Measurements from ENCODE around the gene F7. TPM values are rescaled to one million over a fixed set of nuclear protein-coding genes. Genes with fewer than 3 reads are reported as not detected.

The F7 gene
- total RNA-seq, 3 donors from 2014 or later (not counting 1 experiment from before 2014, with no cell fraction given), result 0.25 to 0.91 TPM; not detected in 1

GRCh38 chr13:113152984-113153809 is 47.6 kb downstream of the F7 start:
- Mint-ChIP-seq H3K27ac (peak overlapping the region; percentile 75 to 80), H3K4me1 (peaks cover 23 to 27% of the 10 kb centered on the region in 2 donors), H3K4me3 (peak overlapping the region; percentile 85), H3K9me3 (no peaks in the 10 kb centered on the region), H3K27me3 (ENCODE audit: low read depth in 2 of 2) (peaks cover 0 to 24% of the 10 kb centered on the region in 2 donors), H3K36me3 (no peaks in the 10 kb centered on the region)
- Histone ChIP-seq H3K4me3 (ENCODE audit: low read length) (peak overlapping the region; percentile 41), H3K4me1 (ENCODE audit: control insufficient read depth, insufficient read depth, low read length) (peaks cover 28% of the 10 kb centered on the region), H3K9me3 (ENCODE audit: control insufficient read depth, insufficient read depth, low read length) (no peaks in the 10 kb centered on the region), H3K36me3 (ENCODE audit: control insufficient read depth, insufficient read depth, low read length) (no peaks in the 10 kb centered on the region), H3K27me3 (ENCODE audit: control insufficient read depth, insufficient read depth, low read length) (peaks cover 15% of the 10 kb centered on the region), H3K27ac (ENCODE audit: low read length) (peak overlapping the region; percentile 0)
- 12% methylated on average over 60 of the region's 60 CpGs for WGBS (ENCODE audit: insufficient coverage)
- DNase-seq (peak; percentile 39 to 42), ATAC-seq (peak; percentile 29 to 36 (median 34))
- intact Hi-C loops (cut with micrococcal nuclease), result loop anchor here (2.0 to 5.0 kb wide), 2 partner anchors 34 to 56 kb away; partner anchors contain the start of genes CUL4A and PCID2
- no peak for TF ChIP-seq CTCF (IDR thresholded peaks at IDR 0.05)

GRCh38 chr13:113153810-113154748 is 48.5 kb downstream of the F7 start:
- ATAC-seq (peak; percentile 78 to 84 (median 83)), DNase-seq (peak; percentile 62 to 89)
- Mint-ChIP-seq H3K27ac (peak overlapping the region; percentile 80 to 83), H3K9me3 (no peaks in the 10 kb centered on the region), H3K36me3 (no peaks in the 10 kb centered on the region), H3K4me1 (peaks cover 23 to 27% of the 10 kb centered on the region in 2 donors), H3K4me3 (peak overlapping the region; percentile 80), H3K27me3 (ENCODE audit: low read depth in 2 of 2) (peaks cover 0 to 21% of the 10 kb centered on the region in 2 donors)
- Histone ChIP-seq H3K27me3 (ENCODE audit: control insufficient read depth, insufficient read depth, low read length) (peaks cover 15% of the 10 kb centered on the region), H3K4me1 (ENCODE audit: control insufficient read depth, insufficient read depth, low read length) (peaks cover 28% of the 10 kb centered on the region), H3K27ac (ENCODE audit: low read length) (peak overlapping the region; percentile 43), H3K36me3 (ENCODE audit: control insufficient read depth, insufficient read depth, low read length) (no peaks in the 10 kb centered on the region), H3K9me3 (ENCODE audit: control insufficient read depth, insufficient read depth, low read length) (no peaks in the 10 kb centered on the region), H3K4me3 (ENCODE audit: low read length) (peak overlapping the region; percentile 41)
- no peak for TF ChIP-seq CTCF (IDR thresholded peaks at IDR 0.05)
- WGBS (ENCODE audit: insufficient coverage), result 14% methylated on average over 17 of the region's 76 CpGs
- intact Hi-C loops (cut with micrococcal nuclease), result loop anchor here (2.0 to 5.0 kb wide), 2 partner anchors 33 to 55 kb away; partner anchors contain the start of genes CUL4A and PCID2

GRCh38 chr13:113155201-113155600 is 49.6 kb downstream of the F7 start:
- peaks cover 0 to 18% of the 10 kb centered on the region in 2 donors for H3K27me3 Mint-ChIP-seq (ENCODE audit: low read depth in 2 of 2)
- Histone ChIP-seq H3K36me3 (ENCODE audit: control insufficient read depth, insufficient read depth, low read length) (no peaks in the 10 kb centered on the region), H3K9me3 (ENCODE audit: control insufficient read depth, insufficient read depth, low read length) (no peaks in the 10 kb centered on the region), H3K27me3 (ENCODE audit: control insufficient read depth, insufficient read depth, low read length) (peaks cover 15% of the 10 kb centered on the region), H3K27ac (ENCODE audit: low read length) (no peak overlapping the region), H3K4me3 (ENCODE audit: low read length) (no peak overlapping the region), H3K4me1 (ENCODE audit: control insufficient read depth, insufficient read depth, low read length) (peaks cover 28% of the 10 kb centered on the region)
- DNase-seq (peak in 1 of 2 donors; percentile 25), ATAC-seq (no peak)
- H3K9me3 Mint-ChIP-seq, result no peaks in the 10 kb centered on the region
- intact Hi-C loops (cut with micrococcal nuclease), result no loop called here
- 91% methylated on average over 3 of the region's 3 CpGs for WGBS (ENCODE audit: insufficient coverage)
- peak overlapping the region in 1 of 2 donors; percentile 83 for H3K27ac Mint-ChIP-seq
- peak overlapping the region; percentile 77 for H3K4me3 Mint-ChIP-seq
- H3K4me1 Mint-ChIP-seq, result peaks cover 23 to 27% of the 10 kb centered on the region in 2 donors
- H3K36me3 Mint-ChIP-seq, result no peaks in the 10 kb centered on the region
- no peak for TF ChIP-seq CTCF (IDR thresholded peaks at IDR 0.05)
